SK-N-SH (cell line): ENCODE data around the gene RHOG.

Experiments used
- GABPA ChIP-seq: IDR thresholded peaks from 2 replicates; pipeline ENCODE4 v1.4.0; 2012; ENCODE audit warnings: low read depth, mild to moderate bottlenecking
- RAD21 ChIP-seq: IDR thresholded peaks from 2 replicates; pipeline ENCODE4 v1.6.1; 2012; ENCODE audit warnings: mild to moderate bottlenecking, low read length
- TF ChIP-seq, protein P1 (sequence below): fragments of 200-600 bp; sonication (generic); IDR thresholded peaks from 2 replicates; pipeline ENCODE4 v1.6.1; 2017; ENCODE audit warnings: antibody characterized with exemption, mild to moderate bottlenecking, moderate library complexity

GRCh38 chr11:3836903-3837302 is 3.9 kb downstream of the RHOG start:
- TF ChIP-seq GABPA (no peak), RAD21 (no peak)
- TF ChIP-seq, protein P1, sequence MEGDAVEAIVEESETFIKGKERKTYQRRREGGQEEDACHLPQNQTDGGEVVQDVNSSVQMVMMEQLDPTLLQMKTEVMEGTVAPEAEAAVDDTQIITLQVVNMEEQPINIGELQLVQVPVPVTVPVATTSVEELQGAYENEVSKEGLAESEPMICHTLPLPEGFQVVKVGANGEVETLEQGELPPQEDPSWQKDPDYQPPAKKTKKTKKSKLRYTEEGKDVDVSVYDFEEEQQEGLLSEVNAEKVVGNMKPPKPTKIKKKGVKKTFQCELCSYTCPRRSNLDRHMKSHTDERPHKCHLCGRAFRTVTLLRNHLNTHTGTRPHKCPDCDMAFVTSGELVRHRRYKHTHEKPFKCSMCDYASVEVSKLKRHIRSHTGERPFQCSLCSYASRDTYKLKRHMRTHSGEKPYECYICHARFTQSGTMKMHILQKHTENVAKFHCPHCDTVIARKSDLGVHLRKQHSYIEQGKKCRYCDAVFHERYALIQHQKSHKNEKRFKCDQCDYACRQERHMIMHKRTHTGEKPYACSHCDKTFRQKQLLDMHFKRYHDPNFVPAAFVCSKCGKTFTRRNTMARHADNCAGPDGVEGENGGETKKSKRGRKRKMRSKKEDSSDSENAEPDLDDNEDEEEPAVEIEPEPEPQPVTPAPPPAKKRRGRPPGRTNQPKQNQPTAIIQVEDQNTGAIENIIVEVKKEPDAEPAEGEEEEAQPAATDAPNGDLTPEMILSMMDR = no peak
